SU-DHL-6 (cell line): ENCODE measurements around the gene GALNT15.

Experiments
- H2AFZ ChIP-seq: fragments of 200-600 bp; sonication (generic); 2 replicates; pipeline ENCODE4 v1.6.1; 2014; ENCODE audit warnings: low read depth, mild to moderate bottlenecking, moderate library complexity, mixed read lengths, antibody characterized with exemption, low read length; ENCODE audit not compliant: severe bottlenecking
- H3F3A ChIP-seq: fragments of 200-600 bp; shearing (Covaris generic); 2 replicates; pipeline ENCODE4 v1.6.0; 2016; ENCODE audit warnings: antibody characterized with exemption, mild to moderate bottlenecking; ENCODE audit not compliant: insufficient read depth
- H3K27ac ChIP-seq: fragments of 200-600 bp; sonication (generic); 2 replicates; pipeline ENCODE4 v1.5.1; 2016; ENCODE audit warnings: low read depth, mild to moderate bottlenecking, low read length, moderate library complexity, mixed read lengths
- H3K27me3 ChIP-seq: fragments of 200-600 bp; sonication (generic), shearing (Covaris generic); 2 replicates; pipeline ENCODE4 v1.6.0; 2014; ENCODE audit warnings: mild to moderate bottlenecking, low read length
- H3K36me3 ChIP-seq: fragments of 200-600 bp; sonication (generic); 2 replicates; pipeline ENCODE4 v1.6.1; 2014; ENCODE audit warnings: mild to moderate bottlenecking, low read length, mixed read lengths
- H3K4me2 ChIP-seq: fragments of 300-600, 200-600 bp; shearing (Covaris generic), sonication (generic); 2 replicates; pipeline ENCODE4 v1.6.0; 2014; ENCODE audit warnings: low read length, low read depth, mild to moderate bottlenecking; ENCODE audit not compliant: poor library complexity, severe bottlenecking
- H3K4me3 ChIP-seq: fragments of 200-600 bp; sonication (generic); 2 replicates; pipeline ENCODE4 v1.5.1; 2014; ENCODE audit warnings: antibody characterized with exemption, low read length, mild to moderate bottlenecking, mixed read lengths; ENCODE audit not compliant: insufficient read depth, poor library complexity, severe bottlenecking
- H3K79me2 ChIP-seq: fragments of 200-600 bp; sonication (generic); 2 replicates; pipeline ENCODE4 v1.6.1; 2014; ENCODE audit warnings: mild to moderate bottlenecking, low read length, moderate library complexity; ENCODE audit not compliant: insufficient read depth
- H3K9ac ChIP-seq: fragments of 200-600 bp; sonication (generic); 2 replicates; pipeline ENCODE4 v1.7.0; 2014; ENCODE audit warnings: mild to moderate bottlenecking, low read length
- H3K9me2 ChIP-seq: fragments of 200-600 bp; sonication (generic); replicated peaks from 2 replicates; pipeline ENCODE4 v1.6.1; 2014; ENCODE audit warnings: low read length; ENCODE audit not compliant: insufficient read depth
- H3K9me3 ChIP-seq: fragments of 200-600 bp; sonication (generic); 2 replicates; pipeline ENCODE4 v1.6.1; 2014; ENCODE audit warnings: low read length, mixed read lengths; ENCODE audit not compliant: insufficient read depth
- H4K20me1 ChIP-seq: fragments of 200-600 bp; sonication (generic); 2 replicates; pipeline ENCODE4 v1.6.1; 2014; ENCODE audit warnings: low read depth, mild to moderate bottlenecking, antibody characterized with exemption, low read length, moderate library complexity, mixed read lengths
- EZH2phosphoT487 ChIP-seq: fragments of 200-600 bp; sonication (generic), shearing (Covaris generic); conservative IDR thresholded peaks from 2 replicates; pipeline ENCODE4 v1.6.1; 2018; ENCODE audit warnings: mild to moderate bottlenecking, antibody characterized with exemption, low read length, moderate library complexity, mixed read lengths
- TF ChIP-seq, protein P1 (sequence below): fragments of 200-600 bp; sonication (generic); IDR thresholded peaks from one replicate; pipeline ENCODE4 v1.5.1; 2017; ENCODE audit warnings: antibody characterized with exemption, mild to moderate bottlenecking, low read length, moderate library complexity; ENCODE audit not compliant: insufficient read depth, poor library complexity, severe bottlenecking

The GALNT15 gene

DNA sequence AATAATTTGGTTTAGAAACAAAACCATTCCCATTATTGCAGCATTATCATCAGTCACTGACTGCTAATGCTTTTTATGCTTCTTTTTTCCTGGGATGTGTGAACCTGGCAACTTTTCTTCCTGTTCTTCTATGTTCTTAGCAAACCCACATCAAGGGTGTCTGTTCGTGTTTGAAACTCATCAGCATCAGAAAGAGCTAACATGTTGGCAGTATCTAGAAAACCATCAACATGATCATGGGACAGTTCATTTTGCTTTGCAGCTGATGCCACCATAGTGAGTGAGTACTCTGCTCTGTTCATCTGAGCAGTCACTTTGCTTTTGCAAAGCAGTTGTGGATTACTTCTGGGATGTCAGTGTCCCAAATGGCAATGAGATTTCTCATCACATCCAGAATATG is 84.4 kb downstream of the GALNT15 start:
- TF ChIP-seq, protein P1, sequence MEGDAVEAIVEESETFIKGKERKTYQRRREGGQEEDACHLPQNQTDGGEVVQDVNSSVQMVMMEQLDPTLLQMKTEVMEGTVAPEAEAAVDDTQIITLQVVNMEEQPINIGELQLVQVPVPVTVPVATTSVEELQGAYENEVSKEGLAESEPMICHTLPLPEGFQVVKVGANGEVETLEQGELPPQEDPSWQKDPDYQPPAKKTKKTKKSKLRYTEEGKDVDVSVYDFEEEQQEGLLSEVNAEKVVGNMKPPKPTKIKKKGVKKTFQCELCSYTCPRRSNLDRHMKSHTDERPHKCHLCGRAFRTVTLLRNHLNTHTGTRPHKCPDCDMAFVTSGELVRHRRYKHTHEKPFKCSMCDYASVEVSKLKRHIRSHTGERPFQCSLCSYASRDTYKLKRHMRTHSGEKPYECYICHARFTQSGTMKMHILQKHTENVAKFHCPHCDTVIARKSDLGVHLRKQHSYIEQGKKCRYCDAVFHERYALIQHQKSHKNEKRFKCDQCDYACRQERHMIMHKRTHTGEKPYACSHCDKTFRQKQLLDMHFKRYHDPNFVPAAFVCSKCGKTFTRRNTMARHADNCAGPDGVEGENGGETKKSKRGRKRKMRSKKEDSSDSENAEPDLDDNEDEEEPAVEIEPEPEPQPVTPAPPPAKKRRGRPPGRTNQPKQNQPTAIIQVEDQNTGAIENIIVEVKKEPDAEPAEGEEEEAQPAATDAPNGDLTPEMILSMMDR: no peak
- TF ChIP-seq EZH2phosphoT487: no peak
- H2AFZ ChIP-seq: no peak overlapping the region
- H3K36me3 ChIP-seq: no peaks in the 10 kb centered on the region
- no peak overlapping the region for H3K9ac ChIP-seq
- H3K4me2 ChIP-seq: no peak overlapping the region
- H3K27me3 ChIP-seq: no peaks in the 10 kb centered on the region
- H3K4me3 ChIP-seq: no peak overlapping the region
- no peaks in the 10 kb centered on the region for H3K9me3 ChIP-seq
- no peaks in the 10 kb centered on the region for H3F3A ChIP-seq
- no peak overlapping the region for H3K27ac ChIP-seq
- no peaks in the 10 kb centered on the region for H3K9me2 ChIP-seq
- no peaks in the 10 kb centered on the region for H4K20me1 ChIP-seq
- H3K79me2 ChIP-seq: peaks cover 11% of the 10 kb centered on the region

- Histone ChIP-seq H3K4me3 (no peak overlapping the region), H3K79me2 (peaks cover 19% of the 10 kb centered on the region), H3F3A (no peaks in the 10 kb centered on the region), H3K9me3 (no peaks in the 10 kb centered on the region), H3K27ac (no peak overlapping the region), H3K36me3 (no peaks in the 10 kb centered on the region), H3K27me3 (no peaks in the 10 kb centered on the region), H4K20me1 (no peaks in the 10 kb centered on the region), H3K4me2 (no peak overlapping the region), H3K9me2 (no peaks in the 10 kb centered on the region), H3K9ac (no peak overlapping the region), H2AFZ (no peak overlapping the region)
- TF ChIP-seq, protein P1: no peak
- no peak for TF ChIP-seq EZH2phosphoT487
Measured at GRCh38 chr3:16260046-16260445, 85.6 kb downstream of the GALNT15 start.

- Histone ChIP-seq H3K9me3 (no peaks in the 10 kb centered on the region), H3K36me3 (no peaks in the 10 kb centered on the region), H3K27ac (no peak overlapping the region), H3K9ac (no peak overlapping the region), H3K79me2 (peaks cover 39% of the 10 kb centered on the region), H3K9me2 (no peaks in the 10 kb centered on the region), H3F3A (no peaks in the 10 kb centered on the region; the same call in 1 of the 2 replicates), H4K20me1 (no peaks in the 10 kb centered on the region), H3K4me3 (no peak overlapping the region), H3K4me2 (no peak overlapping the region), H3K27me3 (no peaks in the 10 kb centered on the region), H2AFZ (no peak overlapping the region)
- TF ChIP-seq EZH2phosphoT487: no peak
- TF ChIP-seq, protein P1: no peak
Measured at GRCh38 chr3:16262174-16262573, 87.7 kb downstream of the GALNT15 start.
